Stimulated activated naive B cell treated with anti-CD40 and anti-IgM and Interleukin-4, amounts not matched to agents 10 μg/mL and 1 μg/mL and 100 μg/mL, for 72 hours (primary cell): ENCODE results near the gene MBD3L2B.

ENCODE experiments used
- ATAC-seq, 2 donors: fragments of 150-1000 bp; cut with Tn5 transposase; replicated peaks; 2 replicates each; pipeline ENCODE4 v1.10.0; 2021; ENCODE audit warnings: moderate library complexity in 1 of 2
- DNase-seq: peaks from one replicate; pipeline ENCODE4 v3.0.0; 2021
- H3K27ac Mint-ChIP-seq: one replicate; pipeline ENCODE4 v1.8.0; 2022; ENCODE audit warnings: mild to moderate bottlenecking, mixed read lengths
- H3K27me3 Mint-ChIP-seq, 2 donors: one replicate each; pipeline ENCODE4 v1.8.0; 2022; ENCODE audit warnings: mixed read lengths in 2 of 2
- H3K36me3 Mint-ChIP-seq, 2 donors: one replicate each; pipeline ENCODE4 v1.8.0; 2022; ENCODE audit warnings: mixed read lengths in 2 of 2, mild to moderate bottlenecking in 1 of 2
- H3K4me1 Mint-ChIP-seq, 2 donors: one replicate each; pipeline ENCODE4 v1.8.0; 2022; ENCODE audit warnings: mixed read lengths in 2 of 2, mild to moderate bottlenecking in 1 of 2
- H3K4me3 Mint-ChIP-seq, 2 donors: one replicate each; pipeline ENCODE4 v1.8.0; 2022; ENCODE audit warnings: mild to moderate bottlenecking in 2 of 2, mixed read lengths in 2 of 2, moderate library complexity in 1 of 2
- H3K9me3 Mint-ChIP-seq, 2 donors: one replicate each; pipeline ENCODE4 v1.8.0; 2022; ENCODE audit warnings: mixed read lengths in 2 of 2, mild to moderate bottlenecking in 1 of 2

Gene MBD3L2B

DNA sequence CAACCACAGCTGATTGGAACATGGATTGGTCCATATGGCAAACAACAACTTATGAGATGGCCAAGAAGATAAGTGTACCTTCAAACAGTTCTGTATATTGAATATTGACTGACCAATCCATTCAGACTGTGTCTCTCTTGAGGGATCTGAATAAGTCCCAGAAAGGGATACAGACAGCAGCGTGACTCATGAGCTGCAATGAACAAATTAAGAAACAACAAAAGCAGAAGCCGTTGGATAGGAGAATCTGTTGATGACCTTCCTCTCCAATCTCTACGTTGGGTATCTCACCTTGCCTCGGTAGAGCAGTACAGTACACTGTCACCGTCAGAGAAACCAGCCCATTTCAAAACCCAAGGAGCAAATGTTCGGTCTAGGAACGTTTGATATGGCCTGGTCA, 21.3 kb downstream of the MBD3L2B start:
- no peak overlapping the region for H3K4me3 Mint-ChIP-seq
- no peak for DNase-seq
- H3K4me1 Mint-ChIP-seq = peaks cover 10 to 14% of the 10 kb centered on the region in 2 donors

DNA sequence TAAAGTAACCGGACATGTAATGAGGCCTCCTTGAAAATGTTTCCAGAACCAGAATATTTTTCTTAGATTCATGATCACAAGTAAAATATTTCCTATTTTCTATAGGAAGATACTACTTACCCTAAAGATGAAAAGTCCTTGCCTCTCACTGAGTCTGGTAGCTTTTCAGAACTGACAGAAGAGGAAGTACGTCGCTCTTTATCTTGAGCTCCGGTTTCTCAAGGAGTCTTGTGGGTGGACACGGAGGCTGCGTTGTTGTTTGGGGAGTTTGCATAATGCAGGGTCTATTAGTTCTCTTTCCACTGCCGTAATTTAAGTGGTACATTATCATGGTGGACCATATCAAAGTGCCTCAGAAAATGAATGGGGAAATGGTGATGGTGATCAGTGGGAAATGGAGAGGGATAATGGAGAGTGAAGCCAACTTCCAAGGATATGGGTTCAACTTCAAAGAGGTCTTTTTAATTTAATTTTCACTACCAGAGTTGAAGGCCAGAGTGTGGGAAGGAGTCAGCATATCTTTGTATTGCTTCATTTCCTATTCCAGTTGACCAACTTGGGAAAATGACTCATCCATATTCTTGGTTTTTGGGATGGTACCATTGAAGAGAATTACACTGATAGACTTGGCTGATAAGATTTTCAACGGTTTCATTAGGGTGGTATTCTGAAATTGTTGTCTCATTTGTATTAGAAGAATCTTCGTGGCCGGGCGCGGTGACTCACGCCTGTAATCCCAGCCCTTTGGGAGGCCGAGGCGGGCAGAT, 23.4 kb downstream of the MBD3L2B start:
- DNase-seq (no peak), ATAC-seq (peak; percentile 74 to 80)
- no peak overlapping the region for H3K4me3 Mint-ChIP-seq
- peaks cover 17 to 18% of the 10 kb centered on the region in 2 donors for H3K27me3 Mint-ChIP-seq
- H3K4me1 Mint-ChIP-seq = peaks cover 10 to 14% of the 10 kb centered on the region in 2 donors
- no peak overlapping the region for H3K27ac Mint-ChIP-seq
- peaks cover 0 to 5% of the 10 kb centered on the region in 2 donors for H3K36me3 Mint-ChIP-seq
- peaks cover 7 to 9% of the 10 kb centered on the region in 2 donors for H3K9me3 Mint-ChIP-seq

More for the DNA sequence above, 21.3 kb downstream of the MBD3L2B start:
- H3K9me3 Mint-ChIP-seq = peaks cover 6% of the 10 kb centered on the region in 2 donors
- peaks cover 19 to 21% of the 10 kb centered on the region in 2 donors for H3K27me3 Mint-ChIP-seq
- no peak overlapping the region for H3K27ac Mint-ChIP-seq
- H3K36me3 Mint-ChIP-seq = peaks cover 0 to 3% of the 10 kb centered on the region in 2 donors
- ATAC-seq = no peak

GRCh38 chr19:6996810-6997209, 24.4 kb downstream of the MBD3L2B start:
- ATAC-seq = no peak
- H3K27me3 Mint-ChIP-seq = peaks cover 8 to 17% of the 10 kb centered on the region in 2 donors
- peaks cover 10 to 14% of the 10 kb centered on the region in 2 donors for H3K4me1 Mint-ChIP-seq
- H3K4me3 Mint-ChIP-seq = no peak overlapping the region
- peaks cover 0 to 5% of the 10 kb centered on the region in 2 donors for H3K36me3 Mint-ChIP-seq
- no peak for DNase-seq
- H3K27ac Mint-ChIP-seq = no peak overlapping the region
- peaks cover 7 to 9% of the 10 kb centered on the region in 2 donors for H3K9me3 Mint-ChIP-seq

DNA sequence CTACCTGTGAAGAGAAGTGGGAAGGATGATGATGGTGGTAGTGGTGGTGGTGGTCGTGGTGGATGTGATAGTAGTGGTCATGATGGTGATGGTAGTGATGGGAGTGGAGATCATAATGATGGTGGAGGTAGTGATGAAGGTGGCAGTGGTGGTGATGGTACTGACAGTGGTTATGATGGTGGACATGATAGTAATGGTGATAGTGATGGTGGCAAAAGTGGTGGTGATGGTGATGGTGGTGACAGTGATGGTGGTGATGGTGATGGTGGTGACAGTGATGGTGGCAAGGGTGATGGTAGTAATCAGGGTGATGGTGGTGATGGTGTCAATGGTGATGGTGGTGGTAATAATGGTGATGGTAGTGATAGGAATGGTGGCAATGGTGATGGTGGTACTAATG, 26.2 kb downstream of the MBD3L2B start:
- DNase-seq (no peak), ATAC-seq (no peak)
- Mint-ChIP-seq H3K27me3 (peaks cover 0 to 10% of the 10 kb centered on the region in 2 donors), H3K9me3 (peaks cover 7 to 9% of the 10 kb centered on the region in 2 donors), H3K4me3 (no peak overlapping the region), H3K36me3 (peaks cover 0 to 5% of the 10 kb centered on the region in 2 donors), H3K4me1 (peaks cover 6 to 9% of the 10 kb centered on the region in 2 donors), H3K27ac (no peak overlapping the region)

DNA sequence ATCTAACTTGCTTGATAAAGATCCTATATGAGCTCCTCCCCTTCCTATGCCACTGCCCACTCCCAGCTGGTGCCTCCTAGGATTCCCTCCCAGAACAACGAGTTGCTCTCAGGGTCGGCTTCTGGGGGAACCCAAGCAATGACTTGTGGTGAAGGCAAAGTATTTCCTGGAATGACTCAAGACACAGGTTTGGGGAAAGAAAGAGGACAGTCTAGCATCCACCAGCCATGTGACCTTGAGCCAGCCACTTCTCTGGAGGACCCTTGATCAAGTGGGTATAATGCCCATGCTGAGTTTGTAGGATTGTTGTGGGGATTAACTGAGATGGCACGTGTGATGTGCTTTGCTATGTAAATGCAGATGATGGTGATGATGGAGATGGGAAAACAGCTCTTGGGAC, 33.0 kb downstream of the MBD3L2B start:
- H3K9me3 Mint-ChIP-seq = peaks cover 13 to 23% of the 10 kb centered on the region in 2 donors
- no peak for DNase-seq
- peak; percentile 16 to 59 for ATAC-seq
- H3K27me3 Mint-ChIP-seq = peaks cover 18 to 21% of the 10 kb centered on the region in 2 donors
- peak overlapping the region; percentile 62 for H3K27ac Mint-ChIP-seq
- peaks cover 9 to 10% of the 10 kb centered on the region in 2 donors for H3K4me1 Mint-ChIP-seq
- H3K4me3 Mint-ChIP-seq = no peak overlapping the region
- peaks cover 3 to 10% of the 10 kb centered on the region in 2 donors for H3K36me3 Mint-ChIP-seq

DNA sequence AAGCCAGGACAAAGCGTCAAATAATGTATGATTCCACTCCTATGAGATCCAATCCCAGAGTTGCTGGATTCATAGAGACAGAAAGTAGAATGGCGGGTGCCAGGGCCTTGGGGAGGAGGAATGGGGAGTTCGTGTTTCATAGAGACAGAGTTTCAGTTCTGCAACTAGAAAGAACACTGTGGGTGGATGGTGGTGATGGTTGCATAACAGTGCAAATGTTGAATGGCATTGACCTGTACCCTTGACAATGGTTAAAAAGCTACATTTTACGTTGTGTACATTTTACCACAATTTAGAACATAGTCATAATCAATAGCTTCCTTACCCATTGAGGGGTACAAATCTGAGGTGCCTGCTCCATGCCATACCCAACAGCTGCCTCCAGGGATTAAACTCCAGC, 33.4 kb downstream of the MBD3L2B start:
- Mint-ChIP-seq H3K9me3 (peaks cover 17 to 25% of the 10 kb centered on the region in 2 donors), H3K36me3 (peaks cover 3 to 10% of the 10 kb centered on the region in 2 donors), H3K27me3 (peaks cover 18 to 21% of the 10 kb centered on the region in 2 donors), H3K4me1 (peaks cover 9 to 10% of the 10 kb centered on the region in 2 donors), H3K4me3 (no peak overlapping the region), H3K27ac (no peak overlapping the region)
- DNase-seq (no peak), ATAC-seq (peak; percentile 77 to 93)

DNA sequence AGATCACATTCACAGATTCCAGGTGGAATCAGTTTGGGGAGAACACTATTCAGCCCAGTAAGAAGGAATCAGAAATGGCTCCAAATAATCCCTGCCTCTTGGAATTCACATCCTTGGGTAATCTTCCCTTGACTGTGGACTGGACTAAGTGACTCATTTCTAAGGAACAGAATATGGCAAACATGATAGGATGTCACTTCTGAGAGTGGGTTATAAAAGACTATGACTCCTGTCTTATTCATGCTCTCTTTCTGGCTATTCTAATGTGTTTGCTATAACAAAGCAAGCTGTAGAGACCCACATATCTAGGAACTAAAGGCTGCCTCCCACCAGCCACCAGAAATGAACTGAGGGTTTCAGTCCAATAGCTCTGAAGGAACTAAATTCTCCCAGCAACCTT, 37.8 kb downstream of the MBD3L2B start:
- H3K36me3 Mint-ChIP-seq = peaks cover 3 to 10% of the 10 kb centered on the region in 2 donors
- H3K27ac Mint-ChIP-seq = no peak overlapping the region
- peaks cover 22 to 27% of the 10 kb centered on the region in 2 donors for H3K27me3 Mint-ChIP-seq
- no peak for DNase-seq
- H3K4me1 Mint-ChIP-seq = peaks cover 8 to 10% of the 10 kb centered on the region in 2 donors
- peaks cover 17 to 28% of the 10 kb centered on the region in 2 donors for H3K9me3 Mint-ChIP-seq
- H3K4me3 Mint-ChIP-seq = no peak overlapping the region
- ATAC-seq = no peak

DNA sequence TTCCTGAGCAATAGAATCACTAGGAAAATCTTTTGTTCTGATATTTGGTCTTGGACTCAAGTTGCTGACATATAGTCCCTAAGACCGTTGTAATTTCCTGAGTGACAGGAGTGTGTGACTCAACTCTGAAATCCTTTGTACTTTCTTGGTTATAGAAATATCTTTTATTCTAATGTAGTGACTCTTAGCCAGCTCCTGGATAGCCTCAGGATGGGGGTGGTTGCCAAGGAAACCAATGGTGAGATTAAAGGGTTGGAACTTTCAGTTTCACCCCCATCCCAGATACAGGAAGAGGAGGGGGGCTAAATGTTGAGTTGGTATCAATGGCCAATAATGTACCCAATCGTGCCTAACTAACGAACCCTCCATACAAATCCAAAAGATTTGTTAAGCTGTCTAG, 41.8 kb downstream of the MBD3L2B start:
- Mint-ChIP-seq H3K4me3 (no peak overlapping the region), H3K36me3 (peaks cover 0 to 5% of the 10 kb centered on the region in 2 donors), H3K27me3 (peaks cover 20 to 24% of the 10 kb centered on the region in 2 donors), H3K27ac (no peak overlapping the region), H3K9me3 (peaks cover 15 to 16% of the 10 kb centered on the region in 2 donors), H3K4me1 (no peaks in the 10 kb centered on the region)
- ATAC-seq (no peak), DNase-seq (no peak)

- H3K27ac Mint-ChIP-seq = no peak overlapping the region
- H3K4me3 Mint-ChIP-seq = no peak overlapping the region
- H3K4me1 Mint-ChIP-seq = no peaks in the 10 kb centered on the region
- DNase-seq (no peak), ATAC-seq (no peak)
- H3K36me3 Mint-ChIP-seq = peaks cover 0 to 5% of the 10 kb centered on the region in 2 donors
- peaks cover 15 to 22% of the 10 kb centered on the region in 2 donors for H3K27me3 Mint-ChIP-seq
- peaks cover 5% of the 10 kb centered on the region in 2 donors for H3K9me3 Mint-ChIP-seq
These were observed 45.0 kb downstream of the MBD3L2B start for GRCh38 chr19:6976197-6976596.

- no peak for ATAC-seq
- Mint-ChIP-seq H3K9me3 (peaks cover 3 to 6% of the 10 kb centered on the region in 2 donors), H3K36me3 (peaks cover 0 to 2% of the 10 kb centered on the region in 2 donors), H3K27me3 (peaks cover 13% of the 10 kb centered on the region in 2 donors), H3K4me3 (no peak overlapping the region), H3K27ac (no peak overlapping the region), H3K4me1 (no peaks in the 10 kb centered on the region)
- DNase-seq = no peak
These were observed 49.9 kb downstream of the MBD3L2B start for GRCh38 chr19:6971366-6971765.

- peaks cover 3 to 6% of the 10 kb centered on the region in 2 donors for H3K9me3 Mint-ChIP-seq
- DNase-seq = peak; percentile 3
- no peak overlapping the region for H3K27ac Mint-ChIP-seq
- H3K27me3 Mint-ChIP-seq = peaks cover 7 to 13% of the 10 kb centered on the region in 2 donors
- peaks cover 0 to 2% of the 10 kb centered on the region in 2 donors for H3K36me3 Mint-ChIP-seq
- no peaks in the 10 kb centered on the region for H3K4me1 Mint-ChIP-seq
- ATAC-seq = peak; percentile 23 to 52
- H3K4me3 Mint-ChIP-seq = no peak overlapping the region
These were observed 50.8 kb downstream of the MBD3L2B start for GRCh38 chr19:6970443-6970842.

GRCh38 chr19:6970021-6970420, 51.2 kb downstream of the MBD3L2B start:
- no peak overlapping the region for H3K27ac Mint-ChIP-seq
- H3K36me3 Mint-ChIP-seq = peaks cover 0 to 2% of the 10 kb centered on the region in 2 donors
- no peak for DNase-seq

DNA sequence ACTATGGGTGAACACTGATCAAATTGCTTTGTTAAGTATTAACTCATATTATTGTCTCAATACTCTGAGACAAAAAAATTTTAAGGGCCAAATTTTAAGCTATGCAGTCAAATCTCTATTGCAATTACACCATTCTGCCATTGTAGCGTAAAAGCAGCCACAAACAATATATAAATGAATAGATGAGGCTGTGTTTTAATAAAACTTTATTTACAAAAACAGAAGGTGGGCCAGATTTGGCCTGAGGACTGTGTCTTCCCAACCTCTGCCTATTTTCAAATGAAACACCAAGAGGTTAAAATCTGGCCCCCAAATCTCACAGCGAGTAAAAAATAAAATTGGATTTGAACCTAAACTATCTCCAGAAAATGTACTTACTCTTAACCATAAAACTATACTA, 51.7 kb downstream of the MBD3L2B start:
- no peak for DNase-seq
- no peak overlapping the region for H3K27ac Mint-ChIP-seq
- no peak overlapping the region for H3K4me3 Mint-ChIP-seq
- peaks cover 3 to 6% of the 10 kb centered on the region in 2 donors for H3K9me3 Mint-ChIP-seq
- H3K36me3 Mint-ChIP-seq = peaks cover 0 to 2% of the 10 kb centered on the region in 2 donors
- H3K4me1 Mint-ChIP-seq = no peaks in the 10 kb centered on the region
- peaks cover 0 to 13% of the 10 kb centered on the region in 2 donors for H3K27me3 Mint-ChIP-seq
- no peak for ATAC-seq

More at GRCh38 chr19:6970021-6970420, 51.2 kb downstream of the MBD3L2B start:
- peaks cover 3 to 6% of the 10 kb centered on the region in 2 donors for H3K9me3 Mint-ChIP-seq
- peaks cover 3 to 13% of the 10 kb centered on the region in 2 donors for H3K27me3 Mint-ChIP-seq
- no peaks in the 10 kb centered on the region for H3K4me1 Mint-ChIP-seq
- no peak for ATAC-seq
- H3K4me3 Mint-ChIP-seq = no peak overlapping the region
